Measurements from ENCODE around the gene MEST. TPM values are rescaled to one million over a fixed set of nuclear protein-coding genes. Genes with fewer than 3 reads are reported as not detected.

The MEST gene
- total and polyA plus RNA-seq, 5 donors from 2014 or later, result 1.8 to 3.8 (median 2.2) TPM

- Histone ChIP-seq H3K4me3 (ENCODE audit: low read depth, low read length) (no peak overlapping the region), H3K4me1 (ENCODE audit: control insufficient read depth, insufficient read depth, low read length, poor library complexity, severe bottlenecking) (peaks cover 26% of the 10 kb centered on the region), H3K27ac (ENCODE audit: insufficient read depth, low read length, poor library complexity, severe bottlenecking) (no peak overlapping the region), H3K36me3 (ENCODE audit: control insufficient read depth, insufficient read depth, low read length) (no peaks in the 10 kb centered on the region), H3K27me3 (ENCODE audit: control insufficient read depth, insufficient read depth, low read length) (peaks cover 14% of the 10 kb centered on the region), H3K9me3 (ENCODE audit: control insufficient read depth in 2 of 2, low read length in 2 of 2) (no peaks in the 10 kb centered on the region)
- H3K36me3 Mint-ChIP-seq, result no peaks in the 10 kb centered on the region
- peak overlapping the region in 3 of 4 donors; percentile 44 to 69 (median 47) for H3K4me3 Mint-ChIP-seq
- peaks cover 0 to 25% (median 4%) of the 10 kb centered on the region in 4 donors for H3K4me1 Mint-ChIP-seq
- no peak overlapping the region for H3K27ac Mint-ChIP-seq
- H3K9me3 Mint-ChIP-seq, result peaks cover 0 to 2% (median 0%) of the 10 kb centered on the region in 7 donors
- peak in 1 of 3 donors; percentile 15 for DNase-seq
- peaks cover 79% of the 10 kb centered on the region for H3K27me3 Mint-ChIP-seq
- ATAC-seq (ENCODE audit: low read depth in 2 of 2), result no peak
These were observed 739 bp upstream of the MEST start for GRCh38 chr7:130490888-130491804.

- no peak for ATAC-seq (ENCODE audit: low read depth in 2 of 2)
- DNase-seq, result no peak
- Histone ChIP-seq H3K27ac (ENCODE audit: insufficient read depth, low read length, poor library complexity, severe bottlenecking) (no peak overlapping the region), H3K4me3 (ENCODE audit: low read depth, low read length) (no peak overlapping the region), H3K27me3 (ENCODE audit: control insufficient read depth, insufficient read depth, low read length) (peaks cover 10% of the 10 kb centered on the region), H3K36me3 (ENCODE audit: control insufficient read depth, insufficient read depth, low read length) (no peaks in the 10 kb centered on the region), H3K4me1 (ENCODE audit: control insufficient read depth, insufficient read depth, low read length, poor library complexity, severe bottlenecking) (peaks cover 19% of the 10 kb centered on the region), H3K9me3 (ENCODE audit: control insufficient read depth in 2 of 2, low read length in 2 of 2) (no peaks in the 10 kb centered on the region)
- Mint-ChIP-seq H3K4me3 (peak overlapping the region; percentile 19 to 60 (median 40)), H3K27ac (peak overlapping the region in 1 of 3 donors; percentile 50), H3K9me3 (peaks cover 0 to 2% (median 0%) of the 10 kb centered on the region in 7 donors), H3K36me3 (no peaks in the 10 kb centered on the region), H3K4me1 (peaks cover 0 to 14% (median 0%) of the 10 kb centered on the region in 4 donors), H3K27me3 (peaks cover 70% of the 10 kb centered on the region)
These were observed 814 bp downstream of the MEST start for GRCh38 chr7:130492523-130493274.

GRCh38 chr7:130493275-130493873 is 1.5 kb downstream of the MEST start:
- H3K4me3 Mint-ChIP-seq, result peak overlapping the region in 3 of 4 donors; percentile 13 to 30 (median 19)
- peaks cover 0 to 2% (median 0%) of the 10 kb centered on the region in 7 donors for H3K9me3 Mint-ChIP-seq
- Histone ChIP-seq H3K9me3 (ENCODE audit: control insufficient read depth in 2 of 2, low read length in 2 of 2) (no peaks in the 10 kb centered on the region), H3K27ac (ENCODE audit: insufficient read depth, low read length, poor library complexity, severe bottlenecking) (no peak overlapping the region), H3K27me3 (ENCODE audit: control insufficient read depth, insufficient read depth, low read length) (peaks cover 10% of the 10 kb centered on the region), H3K4me3 (ENCODE audit: low read depth, low read length) (no peak overlapping the region), H3K4me1 (ENCODE audit: control insufficient read depth, insufficient read depth, low read length, poor library complexity, severe bottlenecking) (peaks cover 19% of the 10 kb centered on the region), H3K36me3 (ENCODE audit: control insufficient read depth, insufficient read depth, low read length) (no peaks in the 10 kb centered on the region)
- no peaks in the 10 kb centered on the region for H3K36me3 Mint-ChIP-seq
- no peak for ATAC-seq (ENCODE audit: low read depth in 2 of 2)
- peaks cover 66% of the 10 kb centered on the region for H3K27me3 Mint-ChIP-seq
- peak overlapping the region in 2 of 3 donors; percentile 27 to 50 for H3K27ac Mint-ChIP-seq
- no peak for DNase-seq
- peaks cover 0 to 14% (median 0%) of the 10 kb centered on the region in 4 donors for H3K4me1 Mint-ChIP-seq

DNA sequence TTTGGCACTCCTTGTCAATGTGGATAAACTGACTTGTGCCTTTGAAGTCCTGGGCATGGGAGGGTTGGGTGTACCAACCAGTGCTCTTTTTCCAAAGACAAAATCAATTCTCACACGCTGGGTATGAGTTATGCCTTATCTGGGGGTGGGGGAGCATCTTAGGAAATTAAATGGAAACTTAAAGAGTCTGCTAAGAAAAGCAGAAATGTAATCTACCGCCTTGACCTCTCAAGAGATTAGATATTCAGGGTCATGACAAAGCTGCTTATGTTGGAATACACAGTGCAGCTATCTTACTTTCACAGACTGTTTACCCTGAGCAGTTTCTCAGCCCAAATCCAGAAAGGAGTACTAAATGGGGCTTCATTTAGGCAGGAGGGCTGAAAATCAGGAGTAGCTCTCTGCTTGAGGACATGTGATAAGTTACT is 2.6 kb downstream of the MEST start:
- H3K27me3 ChIP-seq (ENCODE audit: control insufficient read depth, insufficient read depth, low read length), result peaks cover 7% of the 10 kb centered on the region
- Mint-ChIP-seq H3K27ac (no peak overlapping the region), H3K27me3 (peaks cover 56% of the 10 kb centered on the region)

GRCh38 chr7:130500463-130500862 is 8.6 kb downstream of the MEST start:
- Mint-ChIP-seq H3K4me1 (no peaks in the 10 kb centered on the region), H3K36me3 (peaks cover 12% of the 10 kb centered on the region), H3K4me3 (no peak overlapping the region), H3K27me3 (peaks cover 12% of the 10 kb centered on the region), H3K9me3 (no peaks in the 10 kb centered on the region), H3K27ac (no peak overlapping the region)
- H3K27me3 ChIP-seq (ENCODE audit: control insufficient read depth, insufficient read depth, low read length), result no peaks in the 10 kb centered on the region
- ATAC-seq (ENCODE audit: low read depth in 2 of 2), result no peak
- DNase-seq, result no peak
- no peak overlapping the region for H3K4me3 ChIP-seq (ENCODE audit: low read depth, low read length)
- H3K36me3 ChIP-seq (ENCODE audit: control insufficient read depth, insufficient read depth, low read length), result peaks cover 2% of the 10 kb centered on the region
- no peak overlapping the region for H3K27ac ChIP-seq (ENCODE audit: insufficient read depth, low read length, poor library complexity, severe bottlenecking)
- no peaks in the 10 kb centered on the region for H3K9me3 ChIP-seq (ENCODE audit: control insufficient read depth in 2 of 2, low read length in 2 of 2)
- no peaks in the 10 kb centered on the region for H3K4me1 ChIP-seq (ENCODE audit: control insufficient read depth, insufficient read depth, low read length, poor library complexity, severe bottlenecking)

More for the DNA sequence above, 2.6 kb downstream of the MEST start:
- Histone ChIP-seq H3K36me3 (ENCODE audit: control insufficient read depth, insufficient read depth, low read length) (no peaks in the 10 kb centered on the region), H3K9me3 (ENCODE audit: control insufficient read depth in 2 of 2, low read length in 2 of 2) (no peaks in the 10 kb centered on the region), H3K4me1 (ENCODE audit: control insufficient read depth, insufficient read depth, low read length, poor library complexity, severe bottlenecking) (peaks cover 19% of the 10 kb centered on the region), H3K4me3 (ENCODE audit: low read depth, low read length) (no peak overlapping the region), H3K27ac (ENCODE audit: insufficient read depth, low read length, poor library complexity, severe bottlenecking) (no peak overlapping the region)
- no peak for DNase-seq
- no peak for ATAC-seq (ENCODE audit: low read depth in 2 of 2)
- Mint-ChIP-seq H3K36me3 (no peaks in the 10 kb centered on the region), H3K9me3 (peaks cover 0 to 2% (median 0%) of the 10 kb centered on the region in 7 donors), H3K4me1 (peaks cover 0 to 14% (median 0%) of the 10 kb centered on the region in 4 donors), H3K4me3 (no peak overlapping the region)

GRCh38 chr7:130500910-130501309 is 9.0 kb downstream of the MEST start:
- H3K27me3 ChIP-seq (ENCODE audit: control insufficient read depth, insufficient read depth, low read length), result no peaks in the 10 kb centered on the region
- DNase-seq, result no peak
- Mint-ChIP-seq H3K4me1 (no peaks in the 10 kb centered on the region), H3K27me3 (peaks cover 7% of the 10 kb centered on the region), H3K27ac (peak overlapping the region in 1 of 3 donors; percentile 11), H3K36me3 (peaks cover 12% of the 10 kb centered on the region), H3K4me3 (no peak overlapping the region), H3K9me3 (no peaks in the 10 kb centered on the region)
- H3K4me3 ChIP-seq (ENCODE audit: low read depth, low read length), result no peak overlapping the region
- no peaks in the 10 kb centered on the region for H3K4me1 ChIP-seq (ENCODE audit: control insufficient read depth, insufficient read depth, low read length, poor library complexity, severe bottlenecking)
- no peaks in the 10 kb centered on the region for H3K9me3 ChIP-seq (ENCODE audit: control insufficient read depth in 2 of 2, low read length in 2 of 2)
- no peak overlapping the region for H3K27ac ChIP-seq (ENCODE audit: insufficient read depth, low read length, poor library complexity, severe bottlenecking)
- peaks cover 2% of the 10 kb centered on the region for H3K36me3 ChIP-seq (ENCODE audit: control insufficient read depth, insufficient read depth, low read length)
- no peak for ATAC-seq (ENCODE audit: low read depth in 2 of 2)

DNA sequence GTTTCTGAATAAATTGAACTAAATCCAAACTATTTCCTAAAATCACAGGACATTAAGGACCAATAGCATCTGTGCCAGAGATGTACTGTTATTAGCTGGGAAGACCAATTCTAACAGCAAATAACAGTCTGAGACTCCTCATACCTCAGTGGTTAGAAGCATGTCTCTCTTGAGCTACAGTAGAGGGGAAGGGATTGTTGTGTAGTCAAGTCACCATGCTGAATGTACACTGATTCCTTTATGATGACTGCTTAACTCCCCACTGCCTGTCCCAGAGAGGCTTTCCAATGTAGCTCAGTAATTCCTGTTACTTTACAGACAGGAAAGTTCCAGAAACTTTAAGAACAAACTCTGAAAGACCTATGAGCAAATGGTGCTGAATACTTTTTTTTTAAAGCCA is 13.9 kb downstream of the MEST start:
- no peak overlapping the region for H3K4me3 ChIP-seq (ENCODE audit: low read depth, low read length)
- H3K27ac ChIP-seq (ENCODE audit: insufficient read depth, low read length, poor library complexity, severe bottlenecking), result no peak overlapping the region
- no peak overlapping the region for H3K27ac Mint-ChIP-seq
- H3K9me3 Mint-ChIP-seq, result no peaks in the 10 kb centered on the region
- no peaks in the 10 kb centered on the region for H3K4me1 Mint-ChIP-seq
- no peaks in the 10 kb centered on the region for H3K9me3 ChIP-seq (ENCODE audit: control insufficient read depth in 2 of 2, low read length in 2 of 2)
- no peaks in the 10 kb centered on the region for H3K27me3 ChIP-seq (ENCODE audit: control insufficient read depth, insufficient read depth, low read length)
- DNase-seq, result no peak
- H3K27me3 Mint-ChIP-seq, result no peaks in the 10 kb centered on the region
- H3K4me1 ChIP-seq (ENCODE audit: control insufficient read depth, insufficient read depth, low read length, poor library complexity, severe bottlenecking), result no peaks in the 10 kb centered on the region
- peaks cover 19% of the 10 kb centered on the region for H3K36me3 ChIP-seq (ENCODE audit: control insufficient read depth, insufficient read depth, low read length)
- no peak for ATAC-seq (ENCODE audit: low read depth in 2 of 2)
- no peak overlapping the region for H3K4me3 Mint-ChIP-seq
- H3K36me3 Mint-ChIP-seq, result peaks cover 31% of the 10 kb centered on the region
